ENCODE data around the gene SMIM21. TPM values are rescaled to one million over a fixed set of nuclear protein-coding genes. Genes with fewer than 3 reads are reported as not detected.

Gene SMIM21
- total RNA-seq: not detected

- DNase-seq (ENCODE audit: low read depth in 2 of 3, low spot score in 2 of 3): no peak
Measured at GRCh38 chr18:75427603-75428002, at the start of gene SMIM21. TSS of gene SMIM21 (minus strand) at chr18:75427703. CDS start at chr18:75427563, 140 bp downstream.

GRCh38 chr18:75475228-75475627, 47.7 kb upstream of the SMIM21 start:
- no peak for DNase-seq (ENCODE audit: low read depth in 2 of 3, low spot score in 2 of 3)

- DNase-seq (ENCODE audit: low read depth in 2 of 3, low spot score in 2 of 3): no peak
Measured at GRCh38 chr18:75474332-75474731, 46.8 kb upstream of the SMIM21 start.

DNA sequence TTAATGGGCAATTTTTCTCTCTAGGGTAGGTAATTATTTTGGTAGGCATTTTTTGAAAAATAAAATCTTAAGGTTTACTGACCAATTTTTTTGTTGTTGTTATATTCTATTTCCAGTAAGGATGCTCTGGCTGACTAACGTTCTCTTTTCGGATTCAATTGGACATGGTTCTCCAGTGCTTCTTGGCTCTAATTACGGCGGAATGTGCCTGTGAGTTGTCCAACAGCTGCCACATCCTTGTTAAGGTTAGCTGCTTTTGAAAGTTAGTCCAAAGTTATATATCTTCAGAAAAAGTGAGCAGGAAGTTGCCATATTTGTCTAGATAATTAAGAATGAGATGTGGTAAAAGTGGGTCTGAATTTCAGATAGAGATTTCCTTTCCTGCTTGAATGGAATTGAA, 45.8 kb upstream of the SMIM21 start:
- no peak for DNase-seq (ENCODE audit: low read depth in 2 of 3, low spot score in 2 of 3)

DNA sequence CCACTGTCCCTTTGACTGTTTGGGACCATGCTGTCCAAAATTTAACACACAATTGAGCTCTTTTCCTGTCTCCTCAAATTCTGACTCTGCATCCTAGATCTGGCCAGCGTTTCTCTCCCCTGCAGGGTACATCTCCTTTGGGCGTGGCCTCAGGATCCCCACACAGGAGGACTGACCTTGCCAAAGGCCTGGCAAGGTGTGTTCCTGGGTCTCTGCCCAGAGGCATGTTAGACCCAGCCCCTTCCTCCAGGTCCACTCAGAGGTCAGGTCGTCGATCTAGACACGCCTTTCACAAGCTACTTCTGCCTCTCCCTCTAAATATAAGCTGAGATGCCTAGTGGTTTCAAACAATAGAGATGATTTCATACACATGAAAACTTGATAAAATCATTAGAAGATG, 45.4 kb upstream of the SMIM21 start:
- no peak for DNase-seq (ENCODE audit: low read depth in 2 of 3, low spot score in 2 of 3)

DNA sequence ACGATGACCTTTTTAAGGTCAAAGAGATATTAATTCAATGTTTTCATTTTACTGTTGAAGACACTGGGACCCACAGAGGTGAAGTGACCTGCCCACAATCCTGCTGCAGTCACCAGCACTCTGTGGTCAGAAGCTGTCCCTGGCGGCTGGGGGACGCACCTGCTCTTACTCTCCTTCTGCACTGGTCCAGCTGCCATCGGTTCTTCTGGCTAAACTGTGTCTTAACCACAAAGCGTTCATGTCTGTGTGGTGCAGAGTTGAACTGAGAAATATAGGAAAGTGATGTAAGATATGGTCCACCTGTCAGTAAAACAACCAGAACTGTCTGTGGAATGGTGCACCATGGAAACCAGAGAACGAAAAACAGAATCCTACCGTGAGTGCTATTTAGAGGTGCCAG, 44.9 kb upstream of the SMIM21 start:
- no peak for DNase-seq (ENCODE audit: low read depth in 2 of 3, low spot score in 2 of 3)

DNA sequence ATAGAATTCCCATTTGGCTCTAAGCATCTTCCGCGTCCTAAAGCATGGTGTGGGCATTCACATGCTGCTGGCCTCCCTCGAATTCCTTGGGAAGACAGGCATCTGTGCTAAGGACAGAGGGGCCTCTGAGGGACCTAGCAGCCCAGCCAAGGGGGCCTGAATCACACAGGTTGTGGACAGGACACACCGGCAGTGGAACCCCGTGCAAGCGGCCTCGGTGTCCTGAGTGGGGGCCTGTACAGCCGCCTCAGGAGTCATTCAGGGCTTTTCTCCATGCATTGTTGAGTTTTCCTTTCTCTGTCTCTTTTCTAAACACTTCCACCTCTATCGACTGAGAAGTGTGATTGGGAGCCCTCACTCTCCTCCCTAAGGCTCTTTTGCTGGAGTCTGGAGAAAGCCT, 44.3 kb upstream of the SMIM21 start:
- DNase-seq (ENCODE audit: low read depth in 2 of 3, low spot score in 2 of 3): no peak

GRCh38 chr18:75467851-75468250, 40.3 kb upstream of the SMIM21 start:
- no peak for DNase-seq (ENCODE audit: low read depth in 2 of 3, low spot score in 2 of 3)

DNA sequence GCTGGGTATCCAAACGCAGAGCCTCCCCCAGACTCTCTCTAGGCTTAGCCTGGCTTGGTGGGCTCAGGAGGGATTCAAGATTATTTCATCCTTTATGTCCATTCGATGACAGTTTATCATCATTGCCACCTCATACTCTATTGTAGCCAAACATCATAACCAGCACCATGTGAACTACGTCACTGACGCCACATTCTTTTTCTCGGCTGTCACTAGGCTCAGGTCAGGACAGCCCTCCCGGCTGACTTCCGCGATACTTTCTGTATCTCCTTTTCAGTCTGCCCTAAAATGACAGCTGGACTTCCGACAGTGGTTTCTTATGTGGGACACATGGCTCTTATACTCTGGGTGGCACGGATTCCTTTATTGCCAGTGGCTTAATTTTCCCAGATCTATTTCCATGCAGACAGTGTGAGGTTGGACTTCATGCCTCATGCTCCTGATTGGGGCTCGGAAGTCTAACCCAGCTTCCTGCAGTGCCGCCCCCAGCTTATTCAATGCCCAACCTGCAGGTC, 39.8 kb upstream of the SMIM21 start:
- DNase-seq (ENCODE audit: low read depth in 2 of 3, low spot score in 2 of 3): no peak

- no peak for DNase-seq (ENCODE audit: low read depth in 2 of 3, low spot score in 2 of 3)
Measured at GRCh38 chr18:75464356-75464755, 36.9 kb upstream of the SMIM21 start.

GRCh38 chr18:75462178-75462832, 34.8 kb upstream of the SMIM21 start:
- DNase-seq (ENCODE audit: low read depth in 2 of 3, low spot score in 2 of 3): no peak

DNA sequence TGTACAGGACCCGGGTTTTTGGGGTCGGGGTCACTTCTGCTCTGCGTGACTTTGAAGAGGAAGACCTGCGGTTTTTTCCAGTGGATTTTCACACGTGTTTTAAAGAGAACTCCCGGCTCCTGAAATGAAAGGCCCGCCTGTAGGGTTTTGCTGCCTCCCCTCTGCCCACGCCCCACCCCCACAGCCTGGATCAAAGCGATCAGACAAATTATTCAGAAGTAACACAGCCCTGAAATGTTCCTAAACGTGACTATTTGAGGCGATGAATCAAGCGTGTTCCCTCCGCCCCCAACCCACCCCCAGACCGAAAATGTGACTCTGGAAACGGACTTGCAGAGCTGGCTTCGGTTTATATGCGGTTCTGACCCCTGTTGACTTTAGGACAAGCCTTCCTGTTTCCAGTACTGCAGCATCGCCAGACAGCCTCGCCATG, 28.7 kb upstream of the SMIM21 start:
- peak in 1 of 3 donors; percentile 5 for DNase-seq (ENCODE audit: low read depth in 2 of 3, low spot score in 2 of 3)

GRCh38 chr18:75455249-75456198, 28.0 kb upstream of the SMIM21 start:
- peak in 1 of 3 donors; percentile 39 for DNase-seq (ENCODE audit: low read depth in 2 of 3, low spot score in 2 of 3)

DNA sequence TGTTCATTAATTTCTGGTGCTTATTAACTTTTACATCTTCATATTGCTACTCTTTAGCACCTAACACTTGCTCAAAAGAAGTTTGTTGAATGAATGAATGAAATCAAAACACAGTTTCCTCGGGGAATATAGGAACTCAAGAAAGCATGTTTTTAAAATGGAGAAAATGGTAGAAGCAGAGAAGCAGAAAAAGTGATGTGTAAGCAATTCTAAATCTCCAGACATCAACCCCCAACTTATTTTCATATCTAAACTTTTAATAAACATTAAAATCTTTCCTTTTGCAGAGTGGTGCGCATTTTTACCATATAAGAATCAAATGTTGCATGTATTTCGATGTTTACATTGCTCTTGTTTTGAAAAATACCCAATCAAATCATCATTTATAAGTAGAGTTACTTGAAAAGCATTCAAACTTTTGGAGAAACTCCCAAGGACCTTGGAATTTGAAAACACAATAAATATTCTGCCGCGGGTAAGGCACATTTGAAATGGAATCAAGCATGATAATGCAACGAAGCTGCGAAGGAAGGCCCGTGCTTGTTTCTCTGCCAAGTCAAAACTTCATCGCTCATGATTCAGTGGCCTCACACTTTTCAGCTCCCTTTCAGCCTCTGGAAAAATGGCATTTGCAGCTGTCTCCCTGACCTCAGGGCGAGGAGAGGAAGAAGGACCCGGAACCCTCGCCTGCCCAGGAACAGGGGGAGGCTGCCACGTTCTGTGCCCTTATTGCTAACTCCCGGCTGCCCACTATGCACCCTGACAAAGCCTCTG, 26.7 kb upstream of the SMIM21 start:
- DNase-seq (ENCODE audit: low read depth in 2 of 3, low spot score in 2 of 3): no peak

DNA sequence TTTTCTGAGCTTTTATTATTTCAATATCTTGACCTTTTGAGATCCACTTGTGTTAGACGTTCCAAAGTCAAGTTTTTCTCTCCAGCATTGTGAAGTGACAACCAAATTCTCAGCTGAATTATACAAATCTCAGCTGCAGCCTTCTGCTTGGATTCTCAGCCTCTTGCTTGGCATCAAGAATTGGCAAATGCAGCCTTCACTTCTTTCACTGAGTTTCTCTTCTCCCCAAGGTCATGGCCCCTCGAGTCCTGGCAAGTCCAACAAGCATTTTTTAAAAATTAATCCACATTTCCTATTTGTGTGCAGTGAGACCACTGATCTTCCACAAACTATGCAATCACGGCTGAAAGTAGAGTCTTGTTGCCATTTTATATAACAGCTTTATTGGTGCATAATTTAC, 23.4 kb upstream of the SMIM21 start:
- no peak for DNase-seq (ENCODE audit: low read depth in 2 of 3, low spot score in 2 of 3)

DNA sequence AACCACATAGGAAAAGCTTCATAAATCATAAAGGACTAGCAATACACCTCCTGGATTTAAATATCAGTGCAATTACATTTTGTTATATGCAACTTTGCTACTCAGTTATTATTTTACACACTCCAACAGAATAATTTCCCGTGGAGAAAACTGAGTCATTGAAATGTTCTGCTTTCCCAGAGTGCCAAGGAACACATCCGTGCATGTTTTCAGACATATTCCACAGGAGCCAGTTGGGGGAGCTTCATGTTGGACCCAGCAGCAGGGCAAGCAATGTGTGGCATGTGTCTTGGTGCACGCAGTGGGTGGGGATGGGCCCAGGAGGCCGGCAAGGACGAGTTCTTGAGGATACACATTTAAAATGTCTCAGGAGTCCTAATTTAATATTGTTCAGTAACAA, 14.4 kb upstream of the SMIM21 start:
- DNase-seq (ENCODE audit: low read depth in 2 of 3, low spot score in 2 of 3): no peak

GRCh38 chr18:75439348-75439747, 11.8 kb upstream of the SMIM21 start:
- no peak for DNase-seq (ENCODE audit: low read depth in 2 of 3, low spot score in 2 of 3)

DNA sequence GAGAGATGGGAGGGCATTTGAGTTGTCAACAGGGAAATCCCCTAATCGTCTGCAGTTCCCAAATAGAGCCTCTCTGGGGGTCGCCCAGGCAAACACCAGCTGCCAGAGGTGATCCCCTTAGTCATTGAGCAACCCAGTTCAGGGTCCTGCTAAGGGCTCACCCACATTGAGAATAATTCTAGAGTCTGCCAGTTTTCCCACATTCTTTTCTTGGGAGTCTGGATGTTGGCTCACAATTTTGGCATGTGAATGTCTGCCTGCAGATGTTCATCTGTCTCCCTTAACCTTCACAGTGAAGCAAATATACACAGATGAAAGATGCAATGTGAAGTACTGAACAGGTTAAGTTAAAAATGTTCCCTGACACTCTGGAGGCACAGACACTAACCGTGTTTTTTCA, 11.4 kb upstream of the SMIM21 start:
- DNase-seq (ENCODE audit: low read depth in 2 of 3, low spot score in 2 of 3): no peak

DNA sequence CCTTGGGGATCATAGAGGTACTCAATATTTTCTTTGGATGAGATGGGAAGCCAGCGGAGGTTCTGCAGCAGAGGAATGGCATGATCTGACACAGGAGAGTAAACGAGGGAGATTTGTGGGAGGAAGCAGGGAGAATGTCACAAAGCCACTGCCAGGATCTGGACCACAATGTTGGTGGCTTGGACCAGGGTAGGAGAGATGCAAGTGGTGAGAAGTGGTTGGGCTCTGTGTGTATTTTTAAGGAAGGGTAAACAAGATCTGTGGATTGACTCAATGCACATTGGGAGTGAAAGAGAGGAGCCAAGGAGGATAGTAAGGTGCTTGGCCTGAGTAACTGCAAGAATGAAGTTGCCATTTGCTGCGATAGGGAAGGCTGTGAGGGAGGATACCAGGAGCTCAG, 10.5 kb upstream of the SMIM21 start:
- no peak for DNase-seq (ENCODE audit: low read depth in 2 of 3, low spot score in 2 of 3)

DNA sequence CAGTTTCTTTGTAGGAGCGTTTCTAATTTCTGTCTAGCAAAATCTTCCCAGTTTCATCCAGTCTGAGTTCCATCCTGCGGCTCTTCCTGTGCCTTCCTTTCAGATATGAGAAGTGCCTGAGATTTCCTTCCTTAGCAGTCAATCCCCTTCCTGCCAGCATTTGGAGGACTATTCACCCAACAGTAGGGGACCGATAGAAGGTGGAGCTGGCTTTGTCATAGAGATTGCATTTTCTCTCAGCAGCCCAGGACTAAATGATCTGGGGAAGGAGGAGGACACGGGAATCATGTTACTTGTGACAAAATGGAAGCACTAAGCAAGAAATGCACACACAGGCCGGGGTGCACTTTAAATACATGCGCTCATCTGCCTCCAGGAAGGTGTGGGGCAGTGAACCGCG, 5.6 kb upstream of the SMIM21 start:
- no peak for DNase-seq (ENCODE audit: low read depth in 2 of 3, low spot score in 2 of 3)

DNA sequence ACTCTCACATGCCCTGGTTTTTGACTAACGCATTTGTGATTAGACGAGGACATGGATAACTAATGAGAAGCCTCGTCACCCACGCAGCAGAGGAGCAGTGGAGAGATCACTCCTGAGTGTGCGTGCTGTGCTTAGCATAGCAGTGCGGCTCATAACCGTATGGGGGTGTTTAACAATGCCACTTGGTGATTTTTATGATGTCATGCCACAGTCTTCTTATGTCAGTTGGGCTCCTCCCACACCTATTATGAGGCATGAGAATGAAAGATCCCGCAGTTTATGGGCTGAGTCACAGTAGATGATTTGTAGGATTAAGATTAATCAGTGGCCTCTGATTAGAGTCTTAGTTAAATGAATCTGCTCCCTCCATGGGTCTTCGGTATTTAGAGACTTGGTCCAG, 2.5 kb upstream of the SMIM21 start:
- DNase-seq (ENCODE audit: low read depth in 2 of 3, low spot score in 2 of 3): no peak

All from hematopoietic multipotent progenitor cell (in vitro differentiated cells).